H1 (cell line): ENCODE measurements around the gene ANAPC16. TPM values are rescaled to one million over a fixed set of nuclear protein-coding genes. Genes with fewer than 3 reads are reported as not detected.
A peak's percentile ranks its signal among the peaks of the same experiment; 100 is the strongest.
"Not testable (repeated sequence)": the region's sequence is repeated elsewhere in the genome, so short reads cannot be mapped to it uniquely, and the experiment has no call there.

Source experiments
- CTCF ChIA-PET: fragments of 300-600 bp; sonication (Branson Sonifier 250); formaldehyde crosslinking; loops from one replicate; lab custom pipeline; 2021; ENCODE audit not compliant: partially characterized antibody; lab: Charles Lee
- POLR2A ChIA-PET: fragments of 300-600 bp; sonication (Branson Sonifier 250); formaldehyde crosslinking; loops from one replicate; lab custom pipeline; 2021; ENCODE audit warnings: inconsistent platforms; ENCODE audit not compliant: partially characterized antibody; lab: Charles Lee
- DNase-seq, 2 experiments: peaks; one replicate each; pipeline versions ENCODE4 v3.0.0 to v3.0.0-alpha.2; 2010 to 2022; ENCODE audit warnings: low spot score in 2 of 2, low read depth in 1 of 2, mixed read lengths in 1 of 2
- FAIRE-seq: peaks from 2 replicates; lab custom pipeline; 2011; peaks lifted over from hg19 to GRCh38; lab: Jason Lieb, UNC
- H2AFZ ChIP-seq: 2 replicates; pipeline ENCODE4 v1.8.1; 2012; ENCODE audit warnings: low read length, inconsistent platforms
- H2AK5ac ChIP-seq: 2 replicates; pipeline ENCODE4 v1.6.1; 2013; ENCODE audit warnings: low read depth, low read length
- H2BK120ac ChIP-seq: replicated peaks from 2 replicates; pipeline ENCODE3; 2013; ENCODE audit warnings: low read depth, low read length, inconsistent platforms
- H2BK12ac ChIP-seq: 2 replicates; pipeline ENCODE4 v1.6.1; 2013; ENCODE audit warnings: low read depth, low read length
- H2BK15ac ChIP-seq: 2 replicates; pipeline ENCODE4 v1.6.1; 2013; ENCODE audit warnings: low read length
- H2BK20ac ChIP-seq: 2 replicates; pipeline ENCODE4 v1.6.1; 2013; ENCODE audit warnings: low read length
- H2BK5ac ChIP-seq: 2 replicates; pipeline ENCODE4 v1.6.1; 2013; ENCODE audit warnings: low read depth, low read length
- H3K14ac ChIP-seq: 2 replicates; pipeline ENCODE4 v1.6.1; 2013; ENCODE audit warnings: inconsistent platforms; ENCODE audit not compliant: insufficient read length
- H3K18ac ChIP-seq: 2 replicates; pipeline ENCODE4 v1.6.1; 2013; ENCODE audit warnings: low read length; ENCODE audit errors: extremely low read depth
- H3K23ac ChIP-seq: 2 replicates; pipeline ENCODE4 v1.6.1; 2013; ENCODE audit warnings: inconsistent platforms; ENCODE audit not compliant: insufficient read length
- H3K23me2 ChIP-seq: 2 replicates; pipeline ENCODE4 v1.6.1; 2013; ENCODE audit warnings: low read depth, low read length
- H3K27ac ChIP-seq: 2 replicates; pipeline ENCODE4 v1.6.1; 2011; ENCODE audit warnings: low read depth, low read length, inconsistent platforms
- H3K27me3 ChIP-seq, 4 experiments: replicated peaks in 1 of 4; 1 replicate in 1 of 4; 2 replicates in 3 of 4; pipeline versions ENCODE4 v1.6.1 to v1.8.1; 2011 to 2013; ENCODE audit warnings: low read length in 3 of 4, mild to moderate bottlenecking in 3 of 4, inconsistent platforms in 2 of 4, mixed read lengths in 2 of 4, moderate library complexity in 1 of 4; ENCODE audit not compliant: control insufficient read depth in 3 of 4, insufficient read depth in 3 of 4; ENCODE audit errors: extremely low read depth in 1 of 4
- H3K36me3 ChIP-seq, 4 experiments: 2 replicates each; pipeline versions ENCODE4 v1.6.1 to v1.8.1; 2011 to 2013; ENCODE audit warnings: mild to moderate bottlenecking in 4 of 4, low read length in 3 of 4, moderate library complexity in 2 of 4, control low read depth in 1 of 4, inconsistent platforms in 1 of 4; ENCODE audit not compliant: insufficient read depth in 4 of 4, control insufficient read depth in 2 of 4
- H3K4ac ChIP-seq: replicated peaks from 2 replicates; pipeline ENCODE3; 2013; ENCODE audit warnings: low read length, low read depth, mixed read lengths, inconsistent platforms; ENCODE audit not compliant: insufficient read length
- H3K4me1 ChIP-seq, 4 experiments: replicated peaks in 1 of 4; 1 replicate in 1 of 4; 2 replicates in 3 of 4; pipeline versions ENCODE4 v1.6.1 to v1.8.1; 2011 to 2013; ENCODE audit warnings: low read length in 3 of 4, inconsistent platforms in 2 of 4, mixed read lengths in 1 of 4; ENCODE audit not compliant: insufficient read depth in 4 of 4, control insufficient read depth in 3 of 4
- H3K4me2 ChIP-seq, 2 experiments: 2 replicates each; pipeline versions ENCODE4 v1.6.1 to v1.8.1; 2011 to 2013; ENCODE audit warnings: low read depth in 2 of 2, low read length in 2 of 2, control low read depth in 1 of 2, inconsistent platforms in 1 of 2, mild to moderate bottlenecking in 1 of 2; ENCODE audit not compliant: insufficient read depth in 1 of 2
- H3K4me3 ChIP-seq, 4 experiments: fragments of 200-600, 300-600 bp in 1 of 4; sonication (generic), shearing (Covaris generic), sonication (Bioruptor Twin) in 1 of 4; 2 replicates each; pipeline versions ENCODE4 v1.5.1 to v1.8.1; 2011 to 2016; ENCODE audit warnings: low read length in 4 of 4, low read depth in 3 of 4, control low read depth in 2 of 4, inconsistent platforms in 2 of 4, mild to moderate bottlenecking in 2 of 4, mixed read lengths in 1 of 4, moderate library complexity in 1 of 4; ENCODE audit not compliant: insufficient read depth in 2 of 4; ENCODE audit errors: extremely low read depth in 1 of 4
- H3K56ac ChIP-seq: replicated peaks from 2 replicates; pipeline ENCODE3; 2013; ENCODE audit warnings: low read depth, mild to moderate bottlenecking, mixed read lengths, low read length, inconsistent platforms; ENCODE audit not compliant: insufficient read length
- H3K79me1 ChIP-seq: 2 replicates; pipeline ENCODE4 v1.6.1; 2013; ENCODE audit warnings: low read depth, low read length, control low read depth
- H3K79me2 ChIP-seq, 2 experiments: 2 replicates each; pipeline versions ENCODE4 v1.6.1 to v1.8.1; 2012 to 2013; ENCODE audit warnings: low read length in 2 of 2, mild to moderate bottlenecking in 2 of 2, inconsistent platforms in 1 of 2; ENCODE audit not compliant: insufficient read depth in 2 of 2, control insufficient read depth in 1 of 2
- H3K9ac ChIP-seq, 4 experiments: replicated peaks in 1 of 4; 1 replicate in 1 of 4; 2 replicates in 3 of 4; pipeline versions ENCODE4 v1.6.1 to v1.8.1; 2011 to 2013; ENCODE audit warnings: low read depth in 3 of 4, low read length in 3 of 4, control low read depth in 2 of 4, mild to moderate bottlenecking in 2 of 4, moderate library complexity in 2 of 4, inconsistent platforms in 1 of 4; ENCODE audit errors: extremely low read depth in 1 of 4
- H3K9me3 ChIP-seq, 2 experiments: 2 replicates each; pipeline versions ENCODE4 v1.6.1 to v1.8.1; 2012 to 2013; ENCODE audit warnings: mild to moderate bottlenecking in 2 of 2, moderate library complexity in 2 of 2, control low read depth in 1 of 2, inconsistent platforms in 1 of 2, low read depth in 1 of 2, low read length in 1 of 2, mixed read lengths in 1 of 2; ENCODE audit not compliant: insufficient read depth in 2 of 2
- H4K20me1 ChIP-seq, 2 experiments: replicated peaks in 1 of 2; 2 replicates each; pipeline versions ENCODE3 to v1.8.1; 2011 to 2013; ENCODE audit warnings: inconsistent platforms in 2 of 2, low read length in 2 of 2, mild to moderate bottlenecking in 1 of 2; ENCODE audit not compliant: insufficient read depth in 2 of 2, control insufficient read depth in 1 of 2
- H4K5ac ChIP-seq: 2 replicates; pipeline ENCODE4 v1.6.1; 2013; ENCODE audit warnings: low read length, low read depth, mixed read lengths, inconsistent platforms; ENCODE audit not compliant: insufficient read length
- H4K8ac ChIP-seq: 2 replicates; pipeline ENCODE4 v1.8.0; 2013; ENCODE audit warnings: mild to moderate bottlenecking, moderate library complexity, low read length, inconsistent platforms; ENCODE audit not compliant: insufficient read depth; ENCODE audit errors: extremely low read depth
- H4K91ac ChIP-seq: replicated peaks from 2 replicates; pipeline ENCODE3; 2013; ENCODE audit warnings: low read length, mixed read lengths, inconsistent platforms; ENCODE audit not compliant: insufficient read length
- ASH2L ChIP-seq: fragments of 200-600, 300-600 bp; sonication (generic); IDR thresholded peaks from one replicate; pipeline ENCODE4 v1.7.1; 2017; ENCODE audit warnings: low read length
- CBX8 ChIP-seq: fragments of 300-800, 300-1000 bp; sonication (generic); IDR thresholded peaks from 2 replicates; pipeline ENCODE4 v1.7.1; 2016; ENCODE audit warnings: low read depth, low read length, borderline replicate concordance
- MAFK ChIP-seq: IDR thresholded peaks from 2 replicates; pipeline ENCODE4 v1.6.1; 2012; ENCODE audit warnings: low read depth, mild to moderate bottlenecking, improper control_type of control experiment, low read length
- SIRT6 ChIP-seq: IDR thresholded peaks from one replicate; pipeline ENCODE4 v1.7.1; 2012; ENCODE audit warnings: low read length, inconsistent platforms
- SUZ12 ChIP-seq: fragments of 200-600 bp; sonication (generic); IDR thresholded peaks from 2 replicates; pipeline ENCODE4 v1.6.1; 2012; ENCODE audit warnings: mild to moderate bottlenecking, inconsistent platforms, low read length, moderate library complexity, mixed read lengths
- WGBS, 2 experiments: shearing (Covaris generic) in 1 of 2; methylation state at CpG; one replicate each; pipeline versions ENCODE4 v1.1.6 to v1.1.7; 2013 to 2015; ENCODE audit warnings: low lambda C conversion rate in 2 of 2, mixed read lengths in 2 of 2, inconsistent platforms in 1 of 2, low coverage in 1 of 2, missing lambda C conversion rate in 1 of 2; ENCODE audit not compliant: insufficient replicate concordance in 2 of 2, insufficient coverage in 1 of 2, insufficient read length in 1 of 2; ENCODE audit errors: extremely low coverage in 1 of 2, missing lambda C conversion rate in 1 of 2; 5-methylcytosine and 5-hydroxymethylcytosine counted together
- polyA plus RNA-seq, 7 experiments: library from polyadenylated mRNA; depleted of rRNA in 3 of 7; stranded (reverse) in 5 of 7; unstranded in 2 of 7; fragments of >200 nt in 5 of 7; fragments of 200-250 nt in 2 of 7; gene quantifications; 1 replicate in 5 of 7; 2 replicates in 1 of 7; 4 replicates in 1 of 7; pipeline versions ENCODE4 v1.2.1 to v1.2.3, GENCODE V29; 2011 to 2013; ENCODE audit warnings: missing spikeins in 2 of 7, mixed read lengths in 2 of 7
- total RNA-seq: library from RNA; stranded (reverse); fragmentation: NEBNext Ultra II Directional; extraction: Animal tissue kit (Norgen Biotek cat#: 25700); gene quantifications from 2 replicates; pipeline ENCODE4 v1.2.1, GENCODE V29; 2021

Gene ANAPC16
- total and polyA plus RNA-seq, 2 of the 8 experiments (the other 6 are each of a cell fraction or from before 2014, with no cell fraction given) = 53.1 to 57.4 TPM

DNA sequence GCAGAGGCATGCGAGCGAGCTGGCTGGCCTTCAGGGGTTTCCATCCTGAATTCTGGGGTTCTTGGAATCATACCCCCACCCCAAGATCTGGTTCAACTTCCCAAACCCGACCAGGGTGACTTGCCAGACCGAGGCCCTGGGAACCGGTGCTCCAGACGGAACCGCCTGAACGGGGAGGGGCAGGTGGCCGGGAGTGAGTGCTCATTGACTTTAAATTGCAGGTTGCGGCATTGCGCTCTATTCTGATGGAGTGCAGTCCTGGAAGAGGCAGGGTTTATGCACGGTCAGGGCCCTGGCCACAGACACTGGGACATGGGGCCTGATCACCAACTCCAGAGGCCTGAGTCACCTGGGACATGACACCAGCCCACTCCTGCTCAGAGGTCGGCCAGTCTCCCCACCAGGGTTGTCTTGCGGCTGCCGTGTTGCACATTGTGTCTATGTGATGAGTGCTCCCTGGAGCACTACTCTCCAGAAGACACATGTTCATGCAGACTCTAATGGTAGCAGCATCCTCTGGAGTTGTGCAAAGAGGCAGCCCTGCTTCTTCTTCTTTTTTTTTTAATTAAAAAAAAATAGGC, 52.1 kb downstream of the ANAPC16 start (continued):
- TF ChIP-seq CBX8 (no peak), MAFK (no peak), SIRT6 (no peak), ASH2L (no peak), SUZ12 (no peak)

DNA sequence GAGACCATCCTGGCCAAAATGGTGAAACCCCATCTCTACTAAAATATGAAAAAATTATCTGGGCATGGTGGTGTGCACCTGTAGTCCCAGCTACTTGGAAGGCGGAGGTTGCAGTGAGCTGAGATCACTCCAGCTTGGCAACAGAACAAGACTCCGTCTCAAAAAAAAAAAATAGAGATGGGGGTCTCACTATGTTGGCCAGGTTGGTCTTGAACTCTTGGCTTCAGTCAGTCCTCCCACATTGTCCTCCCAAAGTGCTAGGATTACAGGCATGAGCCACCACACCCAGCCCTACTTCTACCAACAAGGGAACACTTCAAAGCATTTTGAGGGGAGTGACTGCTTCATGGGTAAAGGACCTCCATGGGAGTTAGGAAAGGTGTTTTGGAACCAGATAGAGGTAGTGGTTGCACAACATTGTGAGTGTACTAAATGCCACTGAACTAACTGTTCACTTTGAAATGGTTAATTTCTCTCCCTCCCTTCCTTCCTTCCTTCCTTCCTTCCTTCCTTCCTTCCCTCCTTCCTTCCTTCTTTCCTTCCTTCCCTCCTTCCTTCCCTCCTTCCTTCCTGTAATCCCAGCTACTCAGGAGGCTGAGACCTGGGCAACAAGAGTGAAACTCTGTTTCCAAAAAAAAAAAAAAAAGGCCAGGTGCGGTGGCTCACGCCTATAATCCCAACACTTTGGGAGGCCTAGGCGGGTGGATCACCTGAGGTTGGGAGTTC, 52.8 kb downstream of the ANAPC16 start:
- not testable (repeated sequence) for H3K27ac ChIP-seq, H3K9ac ChIP-seq, H3K79me1 ChIP-seq, H3K14ac ChIP-seq, H4K91ac ChIP-seq, H3K9me3 ChIP-seq, FAIRE-seq, H2BK120ac ChIP-seq, H2AK5ac ChIP-seq, H2BK20ac ChIP-seq, H3K4me3 ChIP-seq, H3K36me3 ChIP-seq, H3K4me2 ChIP-seq, H4K8ac ChIP-seq, H3K23ac ChIP-seq, H3K27me3 ChIP-seq, H4K5ac ChIP-seq, H3K56ac ChIP-seq, H3K4ac ChIP-seq, H3K23me2 ChIP-seq, H2AFZ ChIP-seq, DNase-seq, H2BK15ac ChIP-seq, H3K79me2 ChIP-seq, H4K20me1 ChIP-seq, H2BK5ac ChIP-seq
- peaks cover 5 to 30% (median 16%) of the 10 kb centered on the region in 4 experiments for H3K4me1 ChIP-seq
- H2BK12ac ChIP-seq = 0 out of 2 replicates have a peak overlapping the region, but pooled peaks have one; percentile 62
- WGBS, 2 experiments = 90% methylated on average over 2 of the region's 5 CpGs; no CpG with 5 or more reads in 1 of the 2 experiments
- ChIA-PET CTCF (interaction anchor here (0.6 to 1.1 kb wide), 5 partner anchors 9 to 59 kb away, joined by 3 to 5 read pairs (median 3); no protein-coding TSS in a partner anchor), POLR2A (interaction anchor here (0.6 to 16.4 kb wide), 4 partner anchors 13 to 80 kb away, joined by 4 to 895 read pairs (median 439); no protein-coding TSS in a partner anchor)
- peak overlapping the region; percentile 68; the same call in 1 of the 2 replicates for H3K18ac ChIP-seq
